ENCODE data around the gene ANO7. TPM values are rescaled to one million over a fixed set of nuclear protein-coding genes. Genes with fewer than 3 reads are reported as not detected.

ANO7 gene
- total and polyA plus RNA-seq, 2 donors (not counting 1 experiment from before 2014, with no cell fraction given), result 0.64 to 1.8 TPM

DNA sequence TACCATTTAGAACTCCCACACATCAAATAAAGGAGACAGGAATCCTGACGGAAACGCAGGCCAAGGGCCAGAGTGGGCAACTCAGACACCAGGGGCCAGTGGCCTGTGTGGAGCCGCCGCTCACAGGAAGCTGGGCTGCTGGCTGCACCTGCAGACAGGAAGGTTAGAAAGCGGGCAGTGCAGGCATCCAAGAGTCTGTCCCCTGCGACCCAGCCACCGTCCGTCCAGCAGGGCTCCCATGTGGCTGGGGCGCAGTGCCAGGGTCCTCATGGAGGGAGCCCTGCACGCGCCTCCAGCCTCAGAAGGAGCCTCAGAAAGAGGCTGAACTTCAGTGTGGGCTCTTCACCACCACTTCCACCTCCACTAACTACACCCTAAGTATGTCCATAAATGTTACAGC is 2.5 kb upstream of the ANO7 start:
- no peak overlapping the region for H3K4me3 ChIP-seq (ENCODE audit: control extremely low read depth in 1 of 5, extremely low read depth in 1 of 5, insufficient read depth in 1 of 5, low read depth in 2 of 5, low read length in 4 of 5)
- TF ChIP-seq, protein P1, sequence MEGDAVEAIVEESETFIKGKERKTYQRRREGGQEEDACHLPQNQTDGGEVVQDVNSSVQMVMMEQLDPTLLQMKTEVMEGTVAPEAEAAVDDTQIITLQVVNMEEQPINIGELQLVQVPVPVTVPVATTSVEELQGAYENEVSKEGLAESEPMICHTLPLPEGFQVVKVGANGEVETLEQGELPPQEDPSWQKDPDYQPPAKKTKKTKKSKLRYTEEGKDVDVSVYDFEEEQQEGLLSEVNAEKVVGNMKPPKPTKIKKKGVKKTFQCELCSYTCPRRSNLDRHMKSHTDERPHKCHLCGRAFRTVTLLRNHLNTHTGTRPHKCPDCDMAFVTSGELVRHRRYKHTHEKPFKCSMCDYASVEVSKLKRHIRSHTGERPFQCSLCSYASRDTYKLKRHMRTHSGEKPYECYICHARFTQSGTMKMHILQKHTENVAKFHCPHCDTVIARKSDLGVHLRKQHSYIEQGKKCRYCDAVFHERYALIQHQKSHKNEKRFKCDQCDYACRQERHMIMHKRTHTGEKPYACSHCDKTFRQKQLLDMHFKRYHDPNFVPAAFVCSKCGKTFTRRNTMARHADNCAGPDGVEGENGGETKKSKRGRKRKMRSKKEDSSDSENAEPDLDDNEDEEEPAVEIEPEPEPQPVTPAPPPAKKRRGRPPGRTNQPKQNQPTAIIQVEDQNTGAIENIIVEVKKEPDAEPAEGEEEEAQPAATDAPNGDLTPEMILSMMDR (IDR thresholded peaks at IDR 0.05), result no peak
- no peak for TF ChIP-seq EZH2 (IDR thresholded peaks at IDR 0.05; ENCODE audit: borderline replicate concordance, insufficient read depth, low read depth, low read length, poor library complexity, severe bottlenecking)
- CTCF ChIA-PET, result no interaction called here
- no peaks in the 10 kb centered on the region for H4K20me1 ChIP-seq (ENCODE audit: control insufficient read depth, insufficient read depth, low read length, poor library complexity, severe bottlenecking)
- no peaks in the 10 kb centered on the region for H3K27me3 ChIP-seq (replicated peaks in 1 of 4; ENCODE audit: control extremely low read depth in 1 of 4, control insufficient read depth in 3 of 4, insufficient read depth in 4 of 4, low read length in 3 of 4)
- H3K36me3 ChIP-seq (replicated peaks in 1 of 2; ENCODE audit: control extremely low read depth in 1 of 2, control insufficient read depth in 1 of 2, extremely low read depth in 1 of 2, insufficient read depth in 2 of 2, low read length in 1 of 2), result peaks cover 0 to 3% of the 10 kb centered on the region in 2 experiments
- ATAC-seq (ENCODE audit: low read depth), result no peak
- H3K9ac ChIP-seq (ENCODE audit: low read length), result no peak overlapping the region
- H2AFZ ChIP-seq (ENCODE audit: insufficient read depth, low read depth, low read length, poor library complexity, severe bottlenecking), result no peak overlapping the region
- H3K4me1 ChIP-seq (ENCODE audit: control insufficient read depth in 2 of 2, insufficient read depth in 2 of 2, low read length in 2 of 2), result peaks cover 0 to 12% of the 10 kb centered on the region in 2 donors
- H3K9me3 Mint-ChIP-seq (ENCODE audit: insufficient read depth), result no peaks in the 10 kb centered on the region
- H3K27me3 Mint-ChIP-seq, result no peaks in the 10 kb centered on the region
- intact Hi-C loops (cut with micrococcal nuclease), result no loop called here
- H3K27ac Mint-ChIP-seq, result no peak overlapping the region
- H3K27ac ChIP-seq (ENCODE audit: low read length in 2 of 2), result no peak overlapping the region
- H3K4me3 Mint-ChIP-seq, result no peak overlapping the region
- H3K4me2 ChIP-seq (replicated peaks; ENCODE audit: low read depth, low read length, poor library complexity, severe bottlenecking), result no peak overlapping the region
- peaks cover 0 to 3% (median 0%) of the 10 kb centered on the region in 3 donors for H3K9me3 ChIP-seq (ENCODE audit: control extremely low read depth in 1 of 3, control insufficient read depth in 2 of 3, insufficient read depth in 1 of 3, low read length in 2 of 3)
- WGBS (ENCODE audit: insufficient coverage), result 91% methylated on average over 6 of the region's 11 CpGs
- POLR2A ChIA-PET, result no interaction called here
- no peak for DNase-seq
- peaks cover 7% of the 10 kb centered on the region for H3K4me1 Mint-ChIP-seq
- no peaks in the 10 kb centered on the region for H3K79me2 ChIP-seq (ENCODE audit: control insufficient read depth, insufficient read depth, low read length)

DNA sequence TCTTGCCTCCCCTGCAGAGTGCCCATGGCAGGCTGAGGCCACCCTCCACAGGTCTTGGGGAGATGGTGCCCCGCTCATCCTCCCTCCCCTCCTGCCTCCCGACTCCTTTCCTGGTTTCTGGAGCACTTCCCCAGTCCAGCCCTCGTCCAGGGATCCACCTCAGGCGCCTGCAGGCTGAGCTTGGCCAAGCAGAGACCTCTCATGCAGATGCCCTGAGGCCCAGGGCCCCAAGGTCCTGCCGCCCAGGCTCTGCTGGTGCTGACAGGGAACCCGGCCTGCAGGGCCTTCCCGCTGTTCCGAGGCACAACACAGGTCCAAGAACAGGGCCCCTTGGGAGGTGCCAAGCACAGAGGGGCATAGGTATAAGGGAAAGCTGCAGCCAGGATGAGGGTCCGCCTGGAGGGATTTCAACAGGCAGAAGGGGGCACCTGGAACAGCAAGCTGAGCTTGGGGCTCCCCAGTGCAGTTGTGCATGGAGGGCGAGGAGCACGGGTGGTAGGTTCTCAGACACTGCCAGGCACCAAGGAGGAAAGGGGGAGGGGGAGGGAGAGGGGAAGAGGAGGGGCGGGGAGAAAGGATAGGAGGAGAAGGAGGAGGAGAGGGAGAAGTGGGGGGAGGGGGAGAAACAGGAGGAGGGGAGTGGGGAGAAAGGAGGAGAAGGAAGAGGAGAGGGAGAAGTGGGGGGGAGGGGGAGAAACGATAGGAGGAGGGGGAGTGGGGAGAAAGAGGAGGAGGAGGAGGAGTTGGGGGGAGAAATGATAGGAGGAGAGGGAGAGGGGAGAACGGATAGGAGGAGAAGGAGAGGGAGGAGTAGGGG is 1.2 kb upstream of the ANO7 start:
- H3K4me3 ChIP-seq (ENCODE audit: control extremely low read depth in 1 of 5, extremely low read depth in 1 of 5, insufficient read depth in 1 of 5, low read depth in 2 of 5, low read length in 4 of 5), result no peak overlapping the region
- TF ChIP-seq EZH2 (IDR thresholded peaks at IDR 0.05; ENCODE audit: borderline replicate concordance, insufficient read depth, low read depth, low read length, poor library complexity, severe bottlenecking), result no peak
- TF ChIP-seq, protein P1 (IDR thresholded peaks at IDR 0.05), result no peak
- CTCF ChIA-PET, result interaction anchor here (1.7 kb wide), 1 partner anchor 204 kb away, joined by 5 read pairs; no protein-coding TSS in a partner anchor
- no peak overlapping the region for H2AFZ ChIP-seq (ENCODE audit: insufficient read depth, low read depth, low read length, poor library complexity, severe bottlenecking)
- Mint-ChIP-seq H3K4me1 (peaks cover 7% of the 10 kb centered on the region), H3K27ac (no peak overlapping the region), H3K4me3 (no peak overlapping the region), H3K27me3 (no peaks in the 10 kb centered on the region), H3K9me3 (ENCODE audit: insufficient read depth) (no peaks in the 10 kb centered on the region)
- intact Hi-C loops (cut with micrococcal nuclease), result no loop called here
- H3K4me1 ChIP-seq (ENCODE audit: control insufficient read depth in 2 of 2, insufficient read depth in 2 of 2, low read length in 2 of 2), result peaks cover 0 to 12% of the 10 kb centered on the region in 2 donors
- H3K9me3 ChIP-seq (ENCODE audit: control extremely low read depth in 1 of 3, control insufficient read depth in 2 of 3, insufficient read depth in 1 of 3, low read length in 2 of 3), result peaks cover 0 to 3% (median 0%) of the 10 kb centered on the region in 3 donors
- ATAC-seq (ENCODE audit: low read depth), result no peak
- H3K27me3 ChIP-seq (replicated peaks in 1 of 4; ENCODE audit: control extremely low read depth in 1 of 4, control insufficient read depth in 3 of 4, insufficient read depth in 4 of 4, low read length in 3 of 4), result no peaks in the 10 kb centered on the region
- H3K27ac ChIP-seq (ENCODE audit: low read length in 2 of 2), result no peak overlapping the region
- POLR2A ChIA-PET, result no interaction called here
- H3K79me2 ChIP-seq (ENCODE audit: control insufficient read depth, insufficient read depth, low read length), result no peaks in the 10 kb centered on the region
- whole genome bisulfite sequencing (ENCODE audit: insufficient coverage), result 68% methylated on average over 14 of the region's 14 CpGs
- H3K4me2 ChIP-seq (replicated peaks; ENCODE audit: low read depth, low read length, poor library complexity, severe bottlenecking), result no peak overlapping the region
- no peaks in the 10 kb centered on the region for H4K20me1 ChIP-seq (ENCODE audit: control insufficient read depth, insufficient read depth, low read length, poor library complexity, severe bottlenecking)
- peaks cover 0 to 3% of the 10 kb centered on the region in 2 experiments for H3K36me3 ChIP-seq (replicated peaks in 1 of 2; ENCODE audit: control extremely low read depth in 1 of 2, control insufficient read depth in 1 of 2, extremely low read depth in 1 of 2, insufficient read depth in 2 of 2, low read length in 1 of 2)
- no peak for DNase-seq
- H3K9ac ChIP-seq (ENCODE audit: low read length), result no peak overlapping the region

Data from B cell (primary cell).